Skeletal muscle cell (primary cell): ENCODE measurements around the gene SCAMP1.
"Not testable (repeated sequence)": the region's sequence is repeated elsewhere in the genome, so short reads cannot be mapped to it uniquely, and the experiment has no call there.

Experiments used
- DNase-seq: peaks from one replicate; pipeline ENCODE4 v3.0.0-alpha.2; 2010; ENCODE audit warnings: low read depth
- H3K4me3 ChIP-seq: 2 replicates; pipeline ENCODE4 v1.5.1; 2011; ENCODE audit warnings: low read depth, mild to moderate bottlenecking, control low read depth, low read length, moderate library complexity

The SCAMP1 gene

GRCh38 chr5:78416677-78417425 lies 56.4 kb downstream of the SCAMP1 start:
- no peak overlapping the region for H3K4me3 ChIP-seq
- no peak for DNase-seq

DNA sequence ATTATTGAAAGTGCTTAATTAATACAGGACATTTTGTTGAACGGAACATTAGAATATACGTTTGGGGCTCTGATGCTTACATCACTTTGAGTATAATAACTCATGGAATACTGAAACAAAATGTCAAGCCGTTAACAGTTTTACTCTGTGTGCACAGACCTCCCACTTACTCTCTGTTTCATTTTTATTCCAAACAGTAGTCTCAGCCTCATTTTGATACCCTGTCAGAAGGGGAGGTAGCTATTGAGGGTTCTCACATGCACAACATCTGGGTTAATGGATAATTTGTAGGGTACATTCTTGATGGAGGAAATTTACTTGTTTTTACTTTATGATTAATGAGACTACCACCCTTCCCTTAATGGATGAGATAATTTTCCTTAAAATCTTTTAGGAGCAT lies 59.0 kb downstream of the SCAMP1 start:
- no peak overlapping the region for H3K4me3 ChIP-seq
- no peak for DNase-seq

GRCh38 chr5:78420548-78420947 lies 60.1 kb downstream of the SCAMP1 start:
- DNase-seq = no peak
- no peak overlapping the region for H3K4me3 ChIP-seq

DNA sequence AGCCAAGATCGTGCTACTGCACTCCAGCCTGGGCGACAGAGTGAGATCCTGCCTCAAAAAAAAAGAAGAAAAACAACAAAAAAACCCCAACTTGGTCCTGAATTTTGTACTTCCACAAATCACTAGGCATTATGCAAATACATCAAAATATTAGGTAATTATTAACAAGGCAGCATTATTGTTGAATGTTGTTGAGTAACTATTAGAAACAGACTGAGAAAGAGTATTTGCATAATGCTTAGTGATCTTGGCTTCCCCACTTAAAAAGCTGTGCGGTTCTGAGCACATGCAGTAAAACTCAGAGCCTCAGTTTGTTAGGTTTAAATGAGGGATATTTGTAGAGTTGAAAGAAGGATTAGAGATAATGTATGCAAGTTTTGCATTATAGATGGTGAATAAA lies 64.2 kb downstream of the SCAMP1 start:
- no peak for DNase-seq
- no peak overlapping the region for H3K4me3 ChIP-seq

DNA sequence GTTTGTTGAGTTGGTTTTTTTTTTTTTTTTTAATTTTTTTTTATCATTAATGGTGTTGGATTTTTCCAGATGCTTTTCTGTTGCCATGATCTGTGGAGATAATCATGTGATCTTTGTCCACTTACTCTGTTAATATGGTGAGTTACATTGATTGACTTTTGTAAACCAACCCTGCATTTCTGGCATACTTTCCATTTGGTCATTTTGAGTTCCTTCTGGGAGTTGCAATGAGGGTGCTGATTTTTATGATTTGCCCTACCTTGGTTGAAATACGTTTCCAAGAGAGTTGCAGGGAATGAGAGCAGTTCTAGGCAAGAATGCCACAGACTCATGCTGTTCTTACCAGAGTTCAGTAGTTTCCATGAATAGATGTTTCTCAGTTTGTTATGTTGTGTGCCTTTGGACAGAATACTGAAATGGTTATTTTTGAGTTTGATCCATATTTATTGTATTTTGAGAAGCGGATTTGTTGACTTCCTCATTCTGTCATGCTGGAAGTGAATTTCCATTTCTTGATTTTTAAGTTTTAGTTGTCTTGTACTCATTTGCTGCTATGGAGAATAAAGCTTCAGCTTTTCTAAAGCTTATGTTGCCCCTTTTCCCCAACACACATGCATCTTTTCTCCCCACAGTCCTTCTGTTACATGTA lies 69.0 kb downstream of the SCAMP1 start:
- DNase-seq = no peak

GRCh38 chr5:78430866-78431265 lies 70.4 kb downstream of the SCAMP1 start:
- no peak overlapping the region for H3K4me3 ChIP-seq
- no peak for DNase-seq

More for the DNA sequence above, 69.0 kb downstream of the SCAMP1 start:
- no peak overlapping the region for H3K4me3 ChIP-seq

DNA sequence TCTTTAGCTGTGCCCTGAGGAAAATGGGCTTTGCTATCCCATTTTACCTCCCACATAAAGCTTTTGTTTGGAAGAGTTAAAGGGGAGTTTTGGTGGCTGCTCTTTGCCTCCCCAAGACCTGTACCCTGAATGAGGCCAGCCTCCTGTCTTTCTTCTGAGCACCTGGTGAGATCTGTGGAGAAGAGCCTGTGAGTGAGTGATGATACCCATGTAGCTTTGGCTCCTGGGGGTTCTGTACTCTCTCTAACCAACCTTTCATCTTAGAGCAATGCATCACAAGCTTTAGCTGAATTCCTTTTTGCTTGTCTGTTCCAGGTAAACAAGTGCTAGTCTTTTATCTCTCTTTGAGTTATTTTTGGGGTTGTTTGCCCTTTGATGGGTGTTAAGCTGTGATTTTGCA lies 73.6 kb downstream of the SCAMP1 start:
- DNase-seq = no peak
- H3K4me3 ChIP-seq = no peak overlapping the region

DNA sequence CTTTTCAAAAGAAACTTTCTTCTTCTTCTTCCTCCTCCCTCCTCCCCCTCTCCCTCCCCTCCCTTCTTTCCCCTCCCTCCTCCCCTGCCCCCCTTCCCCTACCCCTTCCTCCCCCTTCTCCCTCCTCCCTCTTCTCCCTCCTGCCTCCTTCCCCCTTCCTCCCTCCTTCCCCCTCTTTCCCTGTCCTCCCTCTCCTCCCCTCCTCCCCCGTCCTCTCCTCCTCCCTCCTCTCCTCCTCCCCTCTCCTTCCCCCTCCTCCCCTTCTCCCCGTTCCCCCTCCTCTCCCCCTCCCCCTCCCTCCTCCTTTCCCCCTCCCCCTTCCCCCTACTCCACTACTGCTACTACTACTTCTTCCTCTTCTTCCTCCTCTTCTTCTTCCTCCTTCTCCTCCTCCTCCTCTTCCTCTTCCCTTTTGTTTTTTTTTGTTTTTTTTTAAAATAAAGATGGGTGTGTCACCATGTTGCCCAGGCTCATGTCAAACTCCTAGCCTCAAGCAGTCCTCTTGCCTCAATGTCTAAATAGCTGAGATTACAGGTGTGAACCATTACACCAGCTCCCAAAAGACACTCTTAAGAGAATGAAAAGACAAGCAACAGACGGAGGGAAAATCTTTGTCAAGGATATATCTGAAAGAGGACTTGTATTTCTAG lies 87.5 kb downstream of the SCAMP1 start:
- DNase-seq = no peak
- H3K4me3 ChIP-seq = no peak overlapping the region

DNA sequence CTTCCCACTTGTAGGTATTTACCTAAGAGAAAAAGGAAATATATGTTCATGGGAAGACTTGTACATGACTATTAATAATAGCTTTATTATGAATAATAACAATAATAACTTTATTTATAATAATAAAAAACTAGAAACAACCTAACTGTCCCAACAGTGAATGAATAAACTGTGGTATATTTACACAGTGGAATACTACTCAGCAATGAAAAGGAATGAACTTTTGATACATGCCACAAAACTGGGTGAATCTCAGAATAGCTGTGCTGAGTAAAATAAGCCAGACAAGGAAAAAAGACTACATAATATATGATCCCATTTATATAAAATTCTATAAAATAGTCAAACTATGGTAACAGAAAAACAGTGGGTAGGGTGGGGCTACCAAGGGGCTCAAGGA lies 88.7 kb downstream of the SCAMP1 start:
- no peak for DNase-seq
- no peak overlapping the region for H3K4me3 ChIP-seq

DNA sequence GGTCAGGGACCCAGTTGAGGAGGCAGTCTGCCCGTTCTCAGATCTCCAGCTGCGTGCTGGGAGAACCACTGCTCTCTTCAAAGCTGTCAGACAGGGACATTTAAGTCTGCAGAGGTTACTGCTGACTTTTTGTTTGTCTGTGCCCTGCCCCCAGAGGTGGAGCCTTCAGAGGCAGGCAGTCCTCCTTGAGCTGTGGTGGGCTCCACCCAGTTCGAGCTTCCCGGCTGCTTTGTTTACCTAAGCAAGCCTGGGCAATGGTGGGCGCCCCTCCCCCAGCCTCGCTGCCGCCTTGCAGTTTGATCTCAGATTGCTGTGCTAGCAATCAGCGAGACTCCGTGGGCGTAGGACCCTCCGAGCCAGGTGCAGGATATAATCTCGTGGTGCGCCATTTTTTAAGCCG lies 97.1 kb downstream of the SCAMP1 start:
- not testable (repeated sequence) for DNase-seq, H3K4me3 ChIP-seq

DNA sequence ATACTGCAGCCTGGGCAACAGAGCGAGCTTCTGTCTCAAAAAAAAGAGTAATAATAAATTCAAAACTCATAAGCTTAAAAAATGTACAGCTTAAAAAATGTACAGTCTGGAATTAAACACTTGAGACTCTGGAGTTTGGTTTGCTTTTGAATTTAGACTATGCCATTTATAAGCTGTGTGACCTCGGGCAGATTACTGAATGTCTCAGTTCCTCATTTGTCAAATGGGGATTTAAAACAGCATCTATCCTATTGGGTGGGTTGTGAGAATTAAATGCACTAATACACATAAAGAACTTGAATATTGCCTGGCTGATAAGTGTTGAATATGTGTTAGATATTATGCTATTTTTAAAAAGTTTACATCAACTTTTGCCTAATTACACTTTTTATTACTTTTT lies 98.4 kb downstream of the SCAMP1 start:
- DNase-seq = no peak
- H3K4me3 ChIP-seq = no peak overlapping the region

DNA sequence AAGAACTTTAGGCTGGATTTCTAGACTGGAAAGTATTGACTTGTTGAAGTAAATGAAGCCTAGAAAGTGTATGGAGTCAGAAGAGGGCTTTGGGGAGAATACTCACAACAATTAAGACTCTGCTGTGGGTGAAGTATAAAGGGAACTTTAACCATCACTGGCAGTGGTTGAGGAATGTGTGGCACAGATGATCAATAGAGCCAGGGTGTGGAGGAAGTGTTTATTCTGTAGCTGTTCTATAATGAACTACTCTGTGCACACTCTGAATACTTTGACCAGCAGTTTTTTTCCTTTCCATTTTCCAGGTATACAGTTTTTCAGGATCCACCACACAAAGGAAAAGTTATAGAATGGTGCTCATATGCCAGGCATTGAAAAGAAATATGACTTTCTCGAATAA lies 106.7 kb downstream of the SCAMP1 start:
- no peak overlapping the region for H3K4me3 ChIP-seq
- no peak for DNase-seq

GRCh38 chr5:78467752-78468357 lies 107.4 kb downstream of the SCAMP1 start:
- no peak overlapping the region for H3K4me3 ChIP-seq
- DNase-seq = peak; percentile 14

GRCh38 chr5:78471896-78472295 lies 111.5 kb downstream of the SCAMP1 start:
- no peak overlapping the region for H3K4me3 ChIP-seq
- no peak for DNase-seq

DNA sequence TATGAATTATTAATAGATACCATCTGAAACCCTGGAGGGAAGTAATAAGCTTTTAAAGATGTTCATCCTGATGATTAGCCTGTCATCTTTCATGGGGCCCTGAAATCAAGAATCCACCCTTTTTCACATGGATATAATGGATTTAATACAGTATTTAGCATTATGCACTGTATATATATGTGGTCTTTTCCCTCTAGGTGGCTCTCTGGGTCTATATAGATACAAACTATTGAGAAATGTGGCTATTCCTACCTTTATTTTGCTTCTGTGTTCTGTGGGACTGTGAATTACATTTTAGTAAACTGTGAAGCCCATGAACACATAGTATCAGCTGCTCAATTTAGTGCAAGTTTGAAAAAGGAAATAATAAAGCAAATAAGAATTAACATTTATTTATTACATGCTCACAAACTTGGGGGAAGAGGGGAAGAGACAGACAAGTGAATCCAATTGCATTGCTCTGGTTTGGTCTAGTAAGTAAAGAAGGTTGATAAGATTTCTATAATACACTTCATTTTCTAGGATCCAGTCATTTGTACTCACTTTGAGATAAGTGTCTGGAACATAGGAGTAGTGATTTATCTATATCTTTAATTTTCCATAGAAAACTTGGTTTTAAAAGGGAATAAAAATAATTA lies 112.2 kb downstream of the SCAMP1 start:
- no peak for DNase-seq
- no peak overlapping the region for H3K4me3 ChIP-seq

DNA sequence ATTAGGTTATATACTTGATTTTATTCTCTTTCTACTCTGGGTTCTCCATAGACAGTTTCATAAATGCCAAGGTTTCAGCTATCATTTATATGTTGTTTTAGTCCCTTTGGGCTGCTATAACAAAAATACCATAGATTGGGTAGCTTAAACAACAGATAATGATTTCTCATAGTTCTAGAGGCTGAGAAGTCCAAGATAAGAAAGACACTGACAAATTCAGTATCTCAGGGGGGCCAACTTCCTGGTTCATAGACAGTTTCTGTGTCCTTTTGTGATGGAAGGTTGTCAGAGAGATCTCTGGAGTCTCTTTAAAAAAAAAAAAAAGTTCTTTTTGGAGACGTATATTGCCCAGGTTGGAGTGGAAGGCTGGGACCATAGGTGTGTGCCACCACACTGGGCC lies 113.3 kb downstream of the SCAMP1 start:
- no peak for DNase-seq
- no peak overlapping the region for H3K4me3 ChIP-seq

- no peak overlapping the region for H3K4me3 ChIP-seq
- no peak for DNase-seq
Measured at GRCh38 chr5:78475370-78475769, 115.0 kb downstream of the SCAMP1 start.

- no peak overlapping the region for H3K4me3 ChIP-seq
- DNase-seq = no peak
Measured at GRCh38 chr5:78476795-78477194, 116.4 kb downstream of the SCAMP1 start.

DNA sequence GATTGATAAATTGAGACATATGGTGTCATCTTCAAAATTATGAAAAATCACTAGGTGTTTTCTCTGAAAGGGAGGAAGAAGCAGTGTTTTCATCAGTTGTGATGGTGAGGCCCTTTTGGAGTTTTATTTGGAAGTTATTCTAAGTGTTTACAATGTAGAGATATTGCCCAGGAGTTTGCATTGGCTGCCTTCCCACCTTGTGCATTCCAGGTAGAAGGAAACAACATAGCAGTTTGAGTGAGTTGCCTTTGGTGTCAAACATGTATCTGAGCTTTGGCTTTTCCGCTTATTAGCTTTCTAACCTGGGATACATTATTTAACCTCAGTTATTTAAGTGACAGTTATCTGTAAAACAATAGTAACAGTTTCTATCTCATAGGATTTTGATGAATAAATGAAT lies 122.5 kb downstream of the SCAMP1 start:
- DNase-seq = no peak
- H3K4me3 ChIP-seq = no peak overlapping the region
